ENCODE measurements around the gene TBC1D21.

DNA sequence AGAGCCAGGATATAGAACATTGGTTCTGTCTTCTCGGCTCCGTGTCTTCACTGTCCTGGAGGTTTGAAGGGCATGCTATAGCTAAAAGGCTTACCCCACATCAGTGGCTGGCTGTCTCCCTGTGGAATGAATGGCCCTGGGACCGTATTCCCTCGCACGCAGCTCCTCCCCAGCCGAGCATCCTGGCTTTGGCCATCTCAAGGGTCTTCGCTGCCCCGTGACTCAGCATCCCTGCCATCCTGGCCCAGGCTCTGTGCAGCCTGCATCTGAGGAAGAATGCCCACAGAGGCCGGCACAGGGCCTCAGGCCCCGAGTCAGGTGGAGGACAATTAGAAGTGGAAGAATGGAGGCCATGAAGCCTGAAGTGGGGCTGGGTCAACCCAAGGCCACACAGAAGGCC lies 63.9 kb downstream of the TBC1D21 start:
- TF ChIP-seq CTCF (IDR thresholded peaks at IDR 0.05) (no peak), EP300 (IDR thresholded peaks at IDR 0.05) (no peak), POLR2A (IDR thresholded peaks at IDR 0.05) (no peak)

Data from ovary (tissue), 3 donors.